Stimulated activated CD8-positive, alpha-beta memory T cell treated with anti-CD3 and anti-CD28 coated beads, Interleukin-15, amount 100 ng/mL, for 24 hours (primary cell): ENCODE results near the gene THBD.
"Not testable (repeated sequence)": the region's sequence is repeated elsewhere in the genome, so short reads cannot be mapped to it uniquely, and the experiment has no call there.

Experiments
- DNase-seq: peaks from one replicate; pipeline ENCODE4 v3.0.0-alpha.2; 2020; ENCODE audit warnings: low read depth

The THBD gene

GRCh38 chr20:23034721-23035671, 14.5 kb downstream of the THBD start, which contains the start of gene SSTR4:
Gene SSTR4, plus strand, starts transcription at chr20:23035312. Its CDS starts 172 bp downstream, at chr20:23035484.
- no peak for DNase-seq

GRCh38 chr20:23033918-23034317, 15.6 kb downstream of the THBD start:
- DNase-seq: no peak

- DNase-seq: no peak
Measured at GRCh38 chr20:23032750-23033078, 16.8 kb downstream of the THBD start.

GRCh38 chr20:23032056-23032749, 17.3 kb downstream of the THBD start:
- no peak for DNase-seq

- no peak for DNase-seq
Measured at GRCh38 chr20:23031346-23031745, 18.1 kb downstream of the THBD start.

GRCh38 chr20:23029324-23029723, 20.1 kb downstream of the THBD start:
- DNase-seq: no peak

GRCh38 chr20:23028392-23028791, 21.1 kb downstream of the THBD start:
- DNase-seq: no peak

GRCh38 chr20:23027721-23028120, 21.8 kb downstream of the THBD start:
- no peak for DNase-seq

- DNase-seq: not testable (repeated sequence)
Measured at GRCh38 chr20:23025503-23025902, 24.0 kb downstream of the THBD start.

- DNase-seq: no peak
Measured at GRCh38 chr20:23024701-23025100, 24.8 kb downstream of the THBD start.

GRCh38 chr20:23023621-23024177, 25.8 kb downstream of the THBD start:
- no peak for DNase-seq

- no peak for DNase-seq
Measured at GRCh38 chr20:23022849-23023248, 26.6 kb downstream of the THBD start.

GRCh38 chr20:23021951-23022350, 27.5 kb downstream of the THBD start:
- DNase-seq: no peak

GRCh38 chr20:23021541-23021940, 27.9 kb downstream of the THBD start:
- no peak for DNase-seq

- DNase-seq: no peak
Measured at GRCh38 chr20:23020230-23021018, 29.0 kb downstream of the THBD start.

- DNase-seq: no peak
Measured at GRCh38 chr20:23019403-23019802, 30.1 kb downstream of the THBD start.

- DNase-seq: no peak
Measured at GRCh38 chr20:23018941-23019340, 30.5 kb downstream of the THBD start.

- no peak for DNase-seq
Measured at GRCh38 chr20:23018432-23018831, 31.0 kb downstream of the THBD start.

GRCh38 chr20:23017516-23017915, 32.0 kb downstream of the THBD start:
- no peak for DNase-seq

GRCh38 chr20:23013429-23013828, 36.0 kb downstream of the THBD start:
- DNase-seq: no peak

- DNase-seq: no peak
Measured at GRCh38 chr20:23011008-23011721, 38.3 kb downstream of the THBD start.
